H54 (cell line): ENCODE measurements around the gene NAA15.

Experiments
- DNase-seq: peaks from one replicate; pipeline ENCODE4 v3.0.0; 2011; ENCODE audit warnings: low spot score, mixed read lengths; ENCODE audit not compliant: insufficient read length
- FAIRE-seq: peaks from 3 replicates; lab custom pipeline; 2011; peaks lifted over from hg19 to GRCh38; lab: Jason Lieb, UNC
- POLR2A ChIP-seq: IDR thresholded peaks from 2 replicates; pipeline ENCODE4 v1.6.1; 2011; ENCODE audit warnings: low read depth, mild to moderate bottlenecking, low read length

The NAA15 gene

DNA sequence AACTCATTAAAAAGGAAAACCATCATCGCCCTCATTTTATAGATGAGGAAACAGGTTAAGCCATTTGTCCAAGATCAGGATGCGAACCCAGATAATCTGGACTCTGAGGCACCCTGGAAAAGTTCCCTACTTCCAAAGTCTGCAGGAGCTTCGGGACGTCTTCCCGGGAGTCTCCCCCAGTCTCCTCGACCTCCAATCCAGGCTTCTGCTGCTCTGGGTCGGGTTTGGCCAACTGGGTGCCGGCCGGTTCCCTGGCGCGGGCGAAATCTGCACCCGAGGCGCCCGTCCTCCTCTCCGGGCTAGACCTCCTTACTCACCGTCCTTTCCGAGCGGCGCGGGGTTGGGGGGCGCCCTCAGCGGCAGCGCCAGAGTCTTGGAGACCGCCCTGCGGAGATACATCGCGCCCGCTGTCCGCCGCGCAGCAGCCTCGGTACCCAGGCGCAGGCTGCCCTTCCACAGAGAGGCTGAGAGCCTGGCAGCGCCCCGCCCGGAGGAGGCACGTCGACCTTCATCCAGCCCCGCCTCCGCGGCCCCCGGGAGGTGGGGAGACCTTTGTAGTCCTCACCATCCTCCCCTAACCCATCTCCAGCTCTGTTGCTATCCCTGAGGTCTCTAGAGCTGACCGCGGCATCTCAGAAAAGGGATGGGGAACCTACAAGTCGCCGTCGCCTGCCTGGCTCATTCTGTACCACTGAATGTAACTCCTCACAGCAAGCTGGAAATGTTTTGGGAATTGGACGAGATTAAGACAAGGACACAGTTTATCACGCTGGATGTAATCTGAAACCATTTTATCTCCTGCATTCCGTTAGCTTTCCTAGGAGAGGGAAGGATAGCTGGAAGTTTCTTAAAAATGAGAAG is 21.3 kb upstream of the NAA15 start, which contains the start of gene MGARP:
TSS of gene MGARP (minus strand) at position 466 of the 861 bp plus-strand sequence. CDS start at position 399, 67 bp downstream.
- FAIRE-seq: no peak

DNA sequence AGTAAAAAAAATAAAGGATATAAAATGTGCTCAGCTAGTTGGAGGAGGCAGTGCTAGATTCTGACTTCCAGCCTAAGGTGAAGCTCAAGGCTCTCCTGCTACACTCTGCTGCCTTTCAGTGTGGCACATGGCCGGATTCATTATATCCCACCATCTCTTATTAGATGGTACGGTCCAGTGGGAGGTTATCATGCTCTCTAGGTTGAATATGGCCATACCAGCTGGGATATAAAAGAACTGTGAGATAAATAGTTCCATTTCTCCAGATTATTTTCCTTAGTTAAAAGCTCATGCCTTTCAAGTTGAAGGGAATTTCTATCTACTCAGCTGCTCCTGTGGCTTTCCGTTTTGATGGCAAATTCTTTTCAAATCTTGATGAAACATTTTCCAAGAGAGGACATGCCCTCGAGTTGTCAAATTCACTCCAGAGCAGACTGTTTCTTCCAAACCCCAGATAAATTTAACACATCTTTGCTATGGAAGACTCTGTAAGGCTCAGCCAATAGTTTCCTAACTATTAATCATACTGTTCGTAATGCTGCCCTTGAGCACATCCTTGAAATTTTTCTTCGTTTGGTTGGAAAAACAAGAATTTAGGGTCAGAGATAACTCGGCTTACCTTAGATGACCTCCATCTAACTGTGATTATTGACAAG is 19.1 kb upstream of the NAA15 start:
- TF ChIP-seq POLR2A: no peak
- no peak for FAIRE-seq

More for the DNA sequence above, 21.3 kb upstream of the NAA15 start, which contains the start of gene MGARP:
- peak; percentile 37; the same call in 1 of the 2 replicates for TF ChIP-seq POLR2A
- DNase-seq: no peak

DNA sequence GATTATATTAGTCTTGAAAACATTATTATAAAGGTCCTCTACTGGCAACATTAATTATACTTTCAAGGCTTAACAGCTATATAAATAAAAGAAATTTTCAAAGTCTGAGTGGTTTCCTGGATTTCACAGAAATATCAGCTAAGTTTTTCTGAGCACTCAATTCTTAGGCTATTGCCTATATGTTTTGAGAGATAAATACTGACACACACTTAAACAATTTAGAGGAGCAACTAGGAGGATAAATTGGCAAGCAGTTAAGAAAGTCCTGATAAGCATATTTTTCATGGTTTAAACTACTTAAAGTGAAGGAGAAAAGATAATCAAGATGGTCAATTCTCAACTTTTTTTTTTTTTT is 18.6 kb upstream of the NAA15 start:
- TF ChIP-seq POLR2A: no peak
- DNase-seq: no peak
- no peak for FAIRE-seq

More for the DNA sequence above, 19.1 kb upstream of the NAA15 start:
- DNase-seq: no peak

DNA sequence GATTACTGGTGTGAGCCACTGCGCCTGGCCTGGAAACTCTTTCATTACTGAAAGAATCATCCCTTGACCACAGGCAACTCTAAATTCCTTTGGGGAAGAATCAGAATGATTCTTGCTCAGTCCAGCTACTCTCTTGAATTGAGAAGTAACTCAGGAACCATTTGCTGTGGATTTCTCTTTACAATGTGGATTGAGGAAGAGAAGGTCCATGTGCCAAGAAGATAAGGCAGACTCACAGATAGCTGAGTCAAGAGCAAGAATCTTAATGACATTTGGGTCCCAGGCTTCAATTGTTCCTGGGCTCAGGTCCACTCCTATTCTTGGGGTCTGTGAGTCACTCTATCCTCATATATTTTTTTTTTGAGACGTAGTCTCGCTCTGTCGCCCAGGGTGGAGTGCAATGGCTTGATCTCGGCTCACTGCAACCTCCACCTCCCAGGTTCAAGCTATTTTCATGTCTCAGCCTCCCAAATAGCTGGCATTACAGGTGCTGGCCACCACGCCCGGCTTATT is 15.1 kb upstream of the NAA15 start:
- TF ChIP-seq POLR2A: no peak
- FAIRE-seq (no peak), DNase-seq (no peak)

DNA sequence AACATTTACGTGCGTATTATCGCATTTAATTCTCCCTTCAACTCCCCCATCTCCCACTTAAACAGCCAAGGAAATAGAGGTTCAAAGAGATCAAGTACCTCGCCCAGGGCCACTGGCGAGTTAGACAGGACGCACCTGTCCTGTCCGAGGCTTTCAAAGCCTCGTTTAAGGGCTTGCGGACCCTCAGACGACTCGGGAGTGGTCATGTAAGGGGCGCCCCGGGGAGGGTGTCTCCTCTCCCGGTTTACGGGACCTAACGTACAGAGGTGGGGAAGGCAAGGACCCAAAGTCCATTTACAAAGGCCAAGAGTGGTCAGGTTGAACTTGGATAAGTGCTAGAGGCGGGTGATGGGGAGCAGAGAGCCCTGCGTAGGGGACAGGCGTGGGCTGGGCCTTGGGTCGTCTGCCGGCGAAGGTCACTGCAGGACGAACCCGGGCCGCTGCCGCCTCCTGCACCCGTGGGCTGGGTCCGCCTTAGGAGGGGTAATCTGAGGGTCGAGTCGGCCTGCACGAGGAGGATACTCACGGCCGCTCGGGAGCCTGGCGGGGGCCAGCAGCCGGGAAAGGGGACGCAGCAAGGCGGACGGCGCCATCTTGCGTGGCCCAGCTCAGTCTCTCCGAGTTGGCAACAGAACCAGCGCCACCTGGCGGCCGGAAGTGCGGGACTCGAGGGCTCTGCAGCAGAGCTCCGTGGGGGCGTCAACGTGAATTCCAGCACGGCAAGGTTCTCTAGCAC is 5.9 kb upstream of the NAA15 start:
- DNase-seq (peak; percentile 67), FAIRE-seq (no peak)
- peak; percentile 73 for TF ChIP-seq POLR2A

DNA sequence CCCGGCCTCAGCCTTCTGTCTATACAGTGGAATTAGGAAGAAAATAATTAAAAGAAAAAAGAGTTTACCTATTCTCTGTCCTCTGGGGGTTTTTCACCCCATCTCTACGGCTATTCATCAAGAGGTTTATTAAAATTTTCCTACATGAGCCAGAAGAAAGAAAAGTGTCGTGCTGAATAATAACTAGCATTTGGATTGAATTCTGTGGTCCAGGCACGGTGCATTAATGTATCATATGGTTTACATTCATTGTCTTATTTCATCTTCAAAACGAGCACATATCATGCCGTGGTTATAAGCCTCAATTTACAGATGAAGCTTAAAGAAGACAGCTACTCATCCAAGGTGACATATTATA is 5.4 kb upstream of the NAA15 start:
- TF ChIP-seq POLR2A: no peak
- FAIRE-seq (no peak), DNase-seq (no peak)

DNA sequence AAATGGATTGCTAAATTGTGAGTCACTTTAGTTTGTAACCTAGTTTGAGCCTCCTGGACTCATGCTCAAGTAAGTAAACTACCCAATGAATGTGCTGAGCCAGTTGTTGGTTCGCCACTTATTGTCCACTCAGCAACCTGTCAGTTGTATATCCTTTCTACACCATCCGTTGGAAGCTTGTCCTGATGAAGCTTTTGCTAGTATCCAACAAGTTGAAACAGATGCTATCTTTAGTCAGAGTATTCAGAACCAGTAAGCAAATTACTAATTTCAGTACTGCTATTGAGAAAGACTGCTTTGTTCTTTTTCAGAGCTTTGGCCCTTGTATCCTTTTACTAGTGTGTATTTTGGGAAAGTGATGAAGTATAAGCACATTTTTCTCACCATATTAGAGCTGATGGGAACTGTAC is 4.3 kb upstream of the NAA15 start:
- DNase-seq (no peak), FAIRE-seq (no peak)
- no peak for TF ChIP-seq POLR2A

DNA sequence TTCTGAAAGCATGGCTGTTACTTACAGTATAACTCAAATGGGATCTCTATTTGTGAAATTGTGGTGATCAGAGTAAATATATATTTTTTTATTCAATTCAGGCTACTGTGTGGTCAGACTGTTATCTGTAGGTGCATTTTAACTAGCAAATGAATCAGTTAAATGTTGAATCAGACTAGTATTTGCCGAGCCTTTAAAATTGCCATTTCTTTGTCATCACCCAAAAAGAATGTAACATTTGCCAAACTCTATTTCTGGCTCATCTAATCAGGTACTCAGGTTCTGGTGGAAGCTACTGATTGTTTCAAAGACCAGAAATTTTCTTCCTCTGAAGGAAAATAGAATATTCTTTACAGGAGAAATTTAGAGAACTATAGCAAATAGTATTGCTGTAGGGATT is 1.8 kb upstream of the NAA15 start:
- FAIRE-seq (no peak), DNase-seq (no peak)
- no peak for TF ChIP-seq POLR2A

DNA sequence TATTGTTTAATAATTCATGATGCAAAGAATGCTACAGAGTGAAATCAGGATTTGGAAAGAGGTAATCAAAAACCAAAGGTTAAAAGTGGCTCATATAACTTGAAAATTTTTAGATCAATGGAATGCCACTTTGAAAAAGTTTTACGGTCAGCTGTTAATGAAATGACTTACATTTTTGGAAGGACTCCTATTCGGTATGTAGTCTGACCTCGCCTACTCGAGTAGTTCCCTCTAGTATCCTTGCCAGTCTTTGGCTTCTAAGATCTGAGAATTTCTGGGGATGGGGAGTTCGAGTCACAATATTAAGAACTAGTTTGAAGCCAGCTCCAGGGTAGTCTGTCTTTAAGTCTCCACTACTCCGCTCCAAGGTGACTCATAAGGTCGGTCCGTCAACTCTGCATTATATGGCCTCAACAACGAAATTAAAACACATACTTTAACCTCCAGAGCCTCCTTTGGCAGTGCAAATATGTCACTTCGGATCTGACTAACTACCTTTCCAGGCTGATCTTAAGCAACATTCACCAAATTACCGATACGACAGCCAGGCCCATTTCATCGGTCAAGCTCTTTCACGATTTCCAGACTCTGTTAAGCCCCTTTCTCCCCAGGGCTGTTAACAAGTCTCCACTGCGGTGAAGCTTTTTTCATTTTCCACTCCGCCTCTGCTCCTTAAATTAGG is 733 bp upstream of the NAA15 start:
- TF ChIP-seq POLR2A: no peak

DNA sequence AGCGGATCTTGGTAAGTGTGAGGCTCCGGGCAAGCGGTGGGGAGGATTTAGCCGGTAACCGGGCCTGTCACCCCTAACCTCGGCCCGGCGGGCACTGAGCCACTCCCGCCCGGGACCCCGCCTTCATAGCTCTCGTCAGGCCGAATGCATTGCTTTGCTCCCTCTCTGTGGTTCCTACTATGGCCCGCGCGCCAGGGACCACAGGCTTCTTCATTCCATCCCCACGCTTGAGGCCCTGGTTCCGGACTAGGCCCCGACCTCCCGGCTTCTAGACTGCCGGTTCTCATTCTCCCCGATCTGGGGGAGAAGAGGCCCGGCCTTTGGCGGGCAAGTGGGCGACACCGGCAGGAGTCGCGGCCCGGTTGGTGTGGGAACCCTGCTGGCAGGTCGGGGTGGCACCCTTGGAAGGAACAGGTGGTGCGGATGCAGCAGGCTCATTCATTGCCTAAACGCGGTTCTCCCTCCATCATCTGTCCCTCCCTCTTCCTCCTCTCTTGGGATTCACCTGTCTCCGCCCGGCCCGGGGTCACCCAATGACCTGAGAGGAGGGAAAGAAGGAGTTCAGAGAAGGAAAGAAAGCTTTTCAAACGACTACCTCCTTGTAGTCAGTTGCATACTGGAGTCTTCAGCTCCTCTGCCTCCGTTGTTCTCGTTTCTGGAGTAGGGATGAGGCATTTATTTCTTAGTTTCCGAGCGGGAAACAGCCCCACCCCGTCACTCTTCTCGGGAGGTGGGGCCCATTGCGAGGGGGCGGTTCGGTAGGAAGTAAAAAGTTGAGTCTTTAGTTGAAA is 711 bp downstream of the NAA15 start, which contains the start of gene NDUFC1:
TSS of gene NDUFC1 (minus strand) at position 657 of the 791 bp plus-strand sequence. CDS start 6,679 bp downstream, outside the sequence.
- FAIRE-seq: no peak
- TF ChIP-seq POLR2A: 0 out of 2 replicates have a peak, but pooled peaks have one; percentile 10
- no peak for DNase-seq

More for the DNA sequence above, 733 bp upstream of the NAA15 start:
- DNase-seq (no peak), FAIRE-seq (no peak)

DNA sequence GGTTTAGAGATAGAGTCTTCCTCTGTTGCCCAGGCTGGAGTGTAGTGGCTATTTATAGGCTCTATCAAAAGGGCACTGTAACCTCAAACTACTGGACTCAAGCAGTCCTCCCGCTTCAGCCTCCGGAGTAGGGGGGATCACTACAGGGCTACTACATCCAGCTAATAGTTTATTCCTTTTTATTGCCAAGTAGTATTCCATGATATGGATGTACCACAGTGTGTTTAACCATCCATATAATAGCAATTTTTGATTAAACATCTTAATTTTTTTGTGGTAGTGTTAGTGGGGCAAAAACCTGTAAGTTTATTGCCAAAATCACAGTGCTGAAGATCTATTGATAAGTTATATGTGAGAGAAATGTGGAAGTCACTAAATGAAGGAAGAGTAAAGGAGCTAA is 3.6 kb downstream of the NAA15 start:
- no peak for FAIRE-seq
- no peak for DNase-seq
- TF ChIP-seq POLR2A: no peak

DNA sequence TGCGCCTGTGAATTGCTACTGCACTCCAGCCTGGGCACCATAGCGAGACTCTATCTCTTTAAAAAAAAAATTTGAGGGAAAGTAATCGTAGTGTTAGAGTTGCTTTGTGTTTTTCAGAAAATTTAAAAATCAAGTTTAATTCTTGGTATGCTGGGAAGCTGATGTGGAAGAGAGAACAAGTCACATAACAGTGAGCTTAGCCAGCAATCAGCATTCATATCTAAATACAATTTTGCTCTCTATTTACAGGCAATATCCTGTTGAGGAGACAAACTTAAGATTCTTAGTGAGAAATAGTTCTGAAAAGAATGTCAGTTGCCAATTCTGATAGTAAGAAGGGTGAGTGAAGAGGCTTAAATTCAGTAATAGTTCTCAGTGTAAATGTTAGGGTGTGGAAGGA is 10.6 kb downstream of the NAA15 start:
- FAIRE-seq (no peak), DNase-seq (no peak)
- TF ChIP-seq POLR2A: no peak
